Ascending aorta (tissue), 2 donors: ENCODE measurements around the gene RAPGEF1. TPM values are rescaled to one million over a fixed set of nuclear protein-coding genes. Genes with fewer than 3 reads are reported as not detected.
A peak's percentile ranks its signal among the peaks of the same experiment; 100 is the strongest.
"Not testable (repeated sequence)": the region's sequence is repeated elsewhere in the genome, so short reads cannot be mapped to it uniquely, and the experiment has no call there.

Experiments used
- DNase-seq, 2 donors: peaks; one replicate each; pipeline ENCODE4 v3.0.0-alpha.2; 2019; ENCODE audit warnings: low spot score in 2 of 2
- H3K27ac ChIP-seq, 2 donors: fragments of 200-600 bp; sonication (generic); one replicate each; pipeline ENCODE4 v1.5.1; 2016 to 2017; ENCODE audit warnings: mild to moderate bottlenecking in 1 of 2
- H3K27me3 ChIP-seq: fragments of 200-600 bp; sonication (generic); one replicate; pipeline ENCODE4 v1.5.1; 2017
- H3K36me3 ChIP-seq, 2 donors: fragments of 200-600 bp; sonication (generic); one replicate each; pipeline ENCODE4 v1.5.1; 2016
- H3K4me1 ChIP-seq, 2 donors: fragments of 200-600 bp; sonication (generic); one replicate each; pipeline ENCODE4 v1.5.1; 2016 to 2017; ENCODE audit warnings: mild to moderate bottlenecking in 1 of 2
- H3K4me3 ChIP-seq, 2 donors: fragments of 200-600 bp; sonication (generic); one replicate each; pipeline ENCODE4 v1.5.1; 2016 to 2017; ENCODE audit warnings: mild to moderate bottlenecking in 1 of 2
- H3K9me3 ChIP-seq, 2 donors: fragments of 200-600 bp; sonication (generic); one replicate each; pipeline ENCODE4 v1.5.1; 2016
- intact Hi-C: fragments of 100-400 bp; cut with DNase I; formaldehyde crosslinking; loops from one replicate; pipeline ENCODE4 v1.15.1; 2023
- total RNA-seq: library from RNA; depleted of rRNA; stranded (reverse); fragments of >200 nt; gene quantifications from one replicate; pipeline ENCODE4 v1.1.0, GENCODE V29; 2016
- TF ChIP-seq, protein P1 (sequence below), 3 experiments: fragments of 200-600 bp in 2 of 3; fragments of 450-650 bp in 1 of 3; sonication (generic) in 2 of 3; IDR thresholded peaks; one replicate each; pipeline ENCODE4 v1.5.1; 2016 to 2019; ENCODE audit warnings: antibody characterized with exemption in 3 of 3, mild to moderate bottlenecking in 1 of 3, moderate library complexity in 1 of 3

RAPGEF1 gene
- total RNA-seq, 1 donor from 2014 or later, result 95.5 TPM

DNA sequence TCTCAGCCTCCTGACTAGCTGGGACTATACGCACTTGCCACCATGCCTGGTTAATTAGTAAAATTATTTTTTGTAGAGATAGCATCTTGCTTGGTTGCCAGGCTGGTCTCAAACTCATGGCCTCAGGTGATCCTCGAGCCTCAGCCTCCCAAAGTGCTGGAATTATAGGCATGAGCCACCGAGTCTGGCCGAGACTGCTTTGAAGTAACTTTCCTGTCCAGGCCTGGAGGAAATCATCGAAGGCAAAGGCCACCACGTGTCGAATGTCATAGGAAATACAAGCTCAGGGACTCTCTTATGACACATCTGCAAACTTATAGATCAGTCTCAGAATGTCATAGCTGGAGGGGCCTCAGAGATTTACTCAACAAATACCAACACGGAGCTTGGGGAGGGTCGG is 25.1 kb downstream of the RAPGEF1 start:
- Histone ChIP-seq H3K27ac (peak overlapping the region; percentile 80 to 89), H3K9me3 (no peaks in the 10 kb centered on the region), H3K27me3 (no peaks in the 10 kb centered on the region), H3K4me3 (no peak overlapping the region), H3K36me3 (no peaks in the 10 kb centered on the region), H3K4me1 (peaks cover 0 to 40% of the 10 kb centered on the region in 2 donors)
- TF ChIP-seq, protein P1, sequence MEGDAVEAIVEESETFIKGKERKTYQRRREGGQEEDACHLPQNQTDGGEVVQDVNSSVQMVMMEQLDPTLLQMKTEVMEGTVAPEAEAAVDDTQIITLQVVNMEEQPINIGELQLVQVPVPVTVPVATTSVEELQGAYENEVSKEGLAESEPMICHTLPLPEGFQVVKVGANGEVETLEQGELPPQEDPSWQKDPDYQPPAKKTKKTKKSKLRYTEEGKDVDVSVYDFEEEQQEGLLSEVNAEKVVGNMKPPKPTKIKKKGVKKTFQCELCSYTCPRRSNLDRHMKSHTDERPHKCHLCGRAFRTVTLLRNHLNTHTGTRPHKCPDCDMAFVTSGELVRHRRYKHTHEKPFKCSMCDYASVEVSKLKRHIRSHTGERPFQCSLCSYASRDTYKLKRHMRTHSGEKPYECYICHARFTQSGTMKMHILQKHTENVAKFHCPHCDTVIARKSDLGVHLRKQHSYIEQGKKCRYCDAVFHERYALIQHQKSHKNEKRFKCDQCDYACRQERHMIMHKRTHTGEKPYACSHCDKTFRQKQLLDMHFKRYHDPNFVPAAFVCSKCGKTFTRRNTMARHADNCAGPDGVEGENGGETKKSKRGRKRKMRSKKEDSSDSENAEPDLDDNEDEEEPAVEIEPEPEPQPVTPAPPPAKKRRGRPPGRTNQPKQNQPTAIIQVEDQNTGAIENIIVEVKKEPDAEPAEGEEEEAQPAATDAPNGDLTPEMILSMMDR (IDR thresholded peaks at IDR 0.05), result no peak
- DNase-seq, result no peak
- intact Hi-C loops, result loop anchor here (1.0 to 2.0 kb wide), 3 partner anchors 18 to 106 kb away; no protein-coding TSS in a partner anchor

DNA sequence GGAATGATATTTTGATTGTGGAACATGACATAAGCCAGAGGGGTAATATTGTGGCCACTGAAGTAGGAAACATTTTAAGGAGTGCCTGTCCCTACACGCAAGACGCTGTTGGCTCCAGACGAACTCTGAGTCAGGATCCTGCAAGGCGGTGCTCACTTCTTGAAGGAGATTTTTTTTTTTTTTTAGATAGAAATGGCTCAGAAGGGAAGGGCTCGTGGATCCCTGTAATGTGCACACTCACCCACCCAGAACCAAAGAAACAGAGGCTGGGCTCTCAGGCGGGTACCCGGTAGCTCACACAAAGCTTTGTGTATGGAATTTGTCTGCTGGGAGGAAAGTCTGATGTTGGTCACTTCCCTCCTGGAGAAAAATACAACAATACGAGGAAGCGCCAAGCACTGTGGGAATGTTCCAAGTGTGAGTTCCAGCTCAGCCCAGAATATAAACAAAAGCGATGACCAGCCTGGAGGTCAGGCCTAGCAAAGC is 25.7 kb downstream of the RAPGEF1 start:
- peak overlapping the region; percentile 80 to 89 for H3K27ac ChIP-seq
- intact Hi-C loops, result loop anchor here (1.0 to 2.0 kb wide), 3 partner anchors 19 to 105 kb away; no protein-coding TSS in a partner anchor
- TF ChIP-seq, protein P1 (IDR thresholded peaks at IDR 0.05), result no peak
- no peaks in the 10 kb centered on the region for H3K27me3 ChIP-seq
- DNase-seq, result peak; percentile 70 to 92
- peak overlapping the region in 1 of 2 donors; percentile 49 for H3K4me3 ChIP-seq
- no peaks in the 10 kb centered on the region for H3K36me3 ChIP-seq
- H3K9me3 ChIP-seq, result no peaks in the 10 kb centered on the region
- peaks cover 0 to 46% of the 10 kb centered on the region in 2 donors for H3K4me1 ChIP-seq

DNA sequence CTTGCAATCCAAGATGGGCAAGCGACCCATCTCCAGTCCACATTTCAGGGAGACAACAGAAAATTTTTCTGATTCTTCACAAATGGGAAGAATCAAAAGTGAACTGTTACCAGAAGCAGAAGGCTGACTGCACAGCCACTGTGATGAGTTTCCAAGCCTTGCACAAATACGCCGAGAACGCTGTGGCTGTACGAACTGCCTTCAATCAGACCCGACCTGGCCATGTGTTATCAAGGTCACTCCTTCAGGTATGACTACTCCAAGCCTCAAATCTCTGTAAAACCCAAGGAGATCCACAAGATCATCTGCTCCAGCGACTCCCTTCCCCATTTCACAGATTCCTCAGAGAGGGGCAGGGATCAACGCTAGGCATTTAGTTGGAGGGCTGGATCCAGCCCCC is 26.9 kb downstream of the RAPGEF1 start:
- H3K27ac ChIP-seq, result peak overlapping the region; percentile 80 to 89
- peaks cover 3 to 51% of the 10 kb centered on the region in 2 donors for H3K4me1 ChIP-seq
- intact Hi-C loops, result no loop called here
- H3K36me3 ChIP-seq, result no peaks in the 10 kb centered on the region
- H3K27me3 ChIP-seq, result no peaks in the 10 kb centered on the region
- TF ChIP-seq, protein P1 (IDR thresholded peaks at IDR 0.05), result no peak
- DNase-seq, result no peak
- no peaks in the 10 kb centered on the region for H3K9me3 ChIP-seq
- H3K4me3 ChIP-seq, result no peak overlapping the region

DNA sequence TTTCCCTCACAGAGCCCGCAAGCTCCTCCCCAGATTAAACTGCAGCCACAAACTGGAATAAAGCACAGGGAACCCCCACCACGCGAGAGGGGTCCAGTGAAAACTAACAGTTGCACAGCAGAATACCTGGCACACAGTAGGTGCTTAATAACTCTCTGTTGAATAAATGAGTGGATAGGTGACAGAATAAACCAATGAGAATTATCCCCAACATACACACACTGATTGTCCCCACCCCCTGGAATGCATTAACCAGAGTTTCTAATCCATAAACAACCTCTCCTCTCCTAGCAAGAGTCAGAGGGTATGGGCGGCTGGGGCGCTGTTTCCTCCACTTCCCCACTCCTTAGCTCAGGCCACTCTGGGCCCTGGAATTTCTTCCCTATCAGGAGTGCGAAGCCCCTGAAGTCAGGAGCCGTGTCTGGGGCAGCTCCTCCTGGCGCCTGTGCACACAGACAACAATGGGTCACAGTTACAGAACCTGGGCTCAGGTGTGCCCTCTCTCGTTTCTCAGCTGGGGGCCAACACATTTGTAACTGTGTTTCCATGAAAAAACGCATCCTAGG is 27.6 kb downstream of the RAPGEF1 start:
- Histone ChIP-seq H3K27me3 (no peaks in the 10 kb centered on the region), H3K4me1 (peaks cover 3 to 59% of the 10 kb centered on the region in 2 donors), H3K27ac (peak overlapping the region; percentile 80 to 89), H3K36me3 (no peaks in the 10 kb centered on the region), H3K9me3 (no peaks in the 10 kb centered on the region), H3K4me3 (no peak overlapping the region)
- intact Hi-C loops, result no loop called here
- no peak for DNase-seq
- TF ChIP-seq, protein P1 (IDR thresholded peaks at IDR 0.05), result no peak

DNA sequence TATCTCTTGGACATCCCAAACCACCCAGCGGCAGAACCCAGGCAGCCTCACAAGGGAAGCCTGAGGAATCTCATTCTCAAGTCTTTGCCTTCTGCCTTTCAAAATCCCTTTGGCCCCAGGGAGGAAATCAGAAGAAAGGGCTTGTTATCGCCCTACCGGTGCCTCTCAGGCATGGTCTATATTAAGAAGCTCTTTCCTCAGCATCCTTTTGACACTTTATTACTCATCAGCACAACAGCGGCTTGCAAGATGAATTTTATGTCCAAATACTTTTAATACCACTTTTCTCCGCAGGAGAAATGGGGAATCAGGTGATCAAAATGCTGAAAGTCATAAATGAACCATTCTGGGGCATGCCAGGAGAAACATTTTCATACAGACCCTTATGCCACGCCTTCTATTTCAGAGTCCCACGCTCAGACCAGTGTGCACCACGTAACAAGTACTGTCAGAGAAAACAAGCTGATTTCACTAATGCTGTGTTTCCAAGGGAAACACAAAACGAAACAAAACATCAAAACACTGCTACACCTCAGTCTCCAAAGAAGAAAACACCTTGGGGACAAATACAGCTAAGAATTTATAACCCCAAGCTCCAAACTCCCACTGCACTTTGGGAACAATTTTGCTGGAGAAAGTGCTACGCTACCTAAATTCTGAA is 30.0 kb downstream of the RAPGEF1 start:
- Histone ChIP-seq H3K27me3 (no peaks in the 10 kb centered on the region), H3K4me3 (no peak overlapping the region), H3K9me3 (no peaks in the 10 kb centered on the region), H3K27ac (peak overlapping the region; percentile 55 to 77), H3K36me3 (no peaks in the 10 kb centered on the region), H3K4me1 (peaks cover 3 to 49% of the 10 kb centered on the region in 2 donors)
- no peak for DNase-seq
- intact Hi-C loops, result no loop called here
- TF ChIP-seq, protein P1 (IDR thresholded peaks at IDR 0.05), result no peak

DNA sequence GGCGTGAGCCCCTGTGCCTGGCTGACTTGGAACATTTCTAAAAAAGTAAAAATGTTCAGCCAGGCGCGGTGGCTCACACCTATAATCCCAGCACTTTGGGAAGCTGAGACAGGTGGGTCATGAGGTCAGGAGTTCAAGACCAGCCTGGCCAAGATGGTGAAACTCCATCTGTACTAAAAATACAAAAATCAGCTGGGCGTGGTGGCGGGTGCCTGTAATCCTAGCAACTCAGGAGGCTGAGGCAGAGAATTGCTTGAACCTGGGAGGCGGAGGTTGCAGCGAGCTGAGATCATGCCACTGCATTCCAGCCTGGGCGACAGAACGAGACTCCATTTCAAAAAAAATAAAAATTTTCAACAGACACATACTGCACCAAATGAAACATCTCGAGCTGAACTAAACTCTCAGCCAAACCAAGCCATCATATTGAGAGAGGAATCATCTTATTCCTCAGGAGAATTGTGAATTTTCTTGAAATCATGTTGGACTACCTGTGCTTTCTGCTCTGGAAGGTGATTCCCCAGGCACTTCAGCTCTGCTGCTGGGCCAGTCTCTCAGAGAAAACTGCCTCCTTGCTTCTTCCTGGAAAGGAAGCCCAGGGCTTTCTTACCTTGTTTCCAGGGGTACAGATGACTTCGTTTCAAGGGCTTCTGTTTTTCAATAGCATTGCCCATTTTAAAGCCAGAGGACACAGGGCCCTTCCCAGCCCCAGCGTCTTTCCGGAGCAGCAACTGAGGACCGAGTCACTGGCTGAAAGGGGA is 30.7 kb downstream of the RAPGEF1 start:
- intact Hi-C loops, H3K36me3 ChIP-seq, H3K27me3 ChIP-seq, H3K9me3 ChIP-seq, DNase-seq: not testable (repeated sequence)
- Histone ChIP-seq H3K27ac (peak overlapping the region; percentile 55 to 77), H3K4me3 (peak overlapping the region in 1 of 2 donors; percentile 4), H3K4me1 (peaks cover 3 to 49% of the 10 kb centered on the region in 2 donors)
